Peyer's patch (tissue), 4 donors: ENCODE results near the gene CDH23.

Source experiments
- POLR2A ChIP-seq, 2 donors: fragments of 450-650 bp; IDR thresholded peaks; one replicate each; pipeline ENCODE4 v1.5.1; 2017; ENCODE audit warnings: antibody characterized with exemption in 2 of 2, mild to moderate bottlenecking in 2 of 2, moderate library complexity in 2 of 2
- TF ChIP-seq, protein P1 (sequence below), 6 experiments: fragments of 450-650 bp in 4 of 6; fragments of 200-600 bp in 2 of 6; sonication (generic) in 1 of 6; IDR thresholded peaks; one replicate each; pipeline ENCODE4 v1.5.1; 2017 to 2019; ENCODE audit warnings: antibody characterized with exemption in 6 of 6, mild to moderate bottlenecking in 3 of 6, moderate library complexity in 1 of 6

DNA sequence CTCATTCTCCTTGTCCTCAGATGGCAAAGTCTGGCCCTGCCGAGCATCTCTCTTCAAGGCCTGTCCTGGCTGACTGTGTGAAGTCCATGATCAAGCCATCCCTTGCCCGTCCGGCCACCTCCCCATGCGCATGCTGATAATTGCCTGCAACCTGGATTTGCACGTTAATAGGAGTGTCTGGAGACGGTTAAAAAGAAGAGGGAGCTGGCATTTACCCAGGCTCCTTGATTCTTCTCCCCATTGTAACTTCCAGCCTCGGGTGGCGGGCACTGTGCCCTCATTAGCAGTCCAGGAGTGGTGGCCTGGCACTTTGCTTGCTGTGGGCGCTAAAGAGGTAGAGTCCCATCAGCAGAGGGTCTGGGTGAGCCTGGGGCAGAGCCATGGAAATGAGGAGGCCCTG is 165.5 kb downstream of the CDH23 start:
- TF ChIP-seq, protein P1, sequence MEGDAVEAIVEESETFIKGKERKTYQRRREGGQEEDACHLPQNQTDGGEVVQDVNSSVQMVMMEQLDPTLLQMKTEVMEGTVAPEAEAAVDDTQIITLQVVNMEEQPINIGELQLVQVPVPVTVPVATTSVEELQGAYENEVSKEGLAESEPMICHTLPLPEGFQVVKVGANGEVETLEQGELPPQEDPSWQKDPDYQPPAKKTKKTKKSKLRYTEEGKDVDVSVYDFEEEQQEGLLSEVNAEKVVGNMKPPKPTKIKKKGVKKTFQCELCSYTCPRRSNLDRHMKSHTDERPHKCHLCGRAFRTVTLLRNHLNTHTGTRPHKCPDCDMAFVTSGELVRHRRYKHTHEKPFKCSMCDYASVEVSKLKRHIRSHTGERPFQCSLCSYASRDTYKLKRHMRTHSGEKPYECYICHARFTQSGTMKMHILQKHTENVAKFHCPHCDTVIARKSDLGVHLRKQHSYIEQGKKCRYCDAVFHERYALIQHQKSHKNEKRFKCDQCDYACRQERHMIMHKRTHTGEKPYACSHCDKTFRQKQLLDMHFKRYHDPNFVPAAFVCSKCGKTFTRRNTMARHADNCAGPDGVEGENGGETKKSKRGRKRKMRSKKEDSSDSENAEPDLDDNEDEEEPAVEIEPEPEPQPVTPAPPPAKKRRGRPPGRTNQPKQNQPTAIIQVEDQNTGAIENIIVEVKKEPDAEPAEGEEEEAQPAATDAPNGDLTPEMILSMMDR (IDR thresholded peaks at IDR 0.05), result no peak
- TF ChIP-seq POLR2A (IDR thresholded peaks at IDR 0.05), result no peak
